H9 (cell line): ENCODE results near the gene KIF7. TPM values are rescaled to one million over a fixed set of nuclear protein-coding genes. Genes with fewer than 3 reads are reported as not detected.

ENCODE experiments used
- DNase-seq: peaks from one replicate; pipeline ENCODE4 v3.0.0-alpha.2; 2017
- H2AFZ ChIP-seq: one replicate; pipeline ENCODE4 v1.6.1; 2013; ENCODE audit warnings: mild to moderate bottlenecking, low read length, control low read depth, moderate library complexity
- H2AK5ac ChIP-seq: 2 replicates; pipeline ENCODE4 v1.6.1; 2013; ENCODE audit warnings: low read length, control low read depth, mixed read lengths; ENCODE audit not compliant: insufficient read length
- H2BK120ac ChIP-seq: one replicate; pipeline ENCODE4 v1.6.1; 2013; ENCODE audit warnings: low read depth, mild to moderate bottlenecking, low read length, control low read depth, inconsistent platforms; ENCODE audit not compliant: poor library complexity, severe bottlenecking
- H2BK12ac ChIP-seq: 2 replicates; pipeline ENCODE4 v1.6.1; 2013; ENCODE audit warnings: low read length, control low read depth, mixed read lengths, low read depth; ENCODE audit not compliant: insufficient read length
- H2BK15ac ChIP-seq: 2 replicates; pipeline ENCODE4 v1.6.1; 2013; ENCODE audit warnings: low read depth, low read length, control low read depth
- H2BK20ac ChIP-seq: one replicate; pipeline ENCODE4 v1.6.1; 2013; ENCODE audit warnings: low read depth, mild to moderate bottlenecking, low read length, control low read depth, inconsistent platforms; ENCODE audit not compliant: poor library complexity, severe bottlenecking
- H2BK5ac ChIP-seq: 2 replicates; pipeline ENCODE4 v1.6.1; 2013; ENCODE audit warnings: low read length, control low read depth, mixed read lengths; ENCODE audit not compliant: insufficient read length
- H3K14ac ChIP-seq: 2 replicates; pipeline ENCODE4 v1.6.1; 2013; ENCODE audit warnings: low read length, control low read depth; ENCODE audit not compliant: insufficient read depth
- H3K18ac ChIP-seq: 2 replicates; pipeline ENCODE4 v1.6.1; 2013; ENCODE audit warnings: low read depth, mild to moderate bottlenecking, mixed read lengths, low read length, control low read depth; ENCODE audit not compliant: insufficient read length
- H3K23ac ChIP-seq: 2 replicates; pipeline ENCODE4 v1.6.1; 2013; ENCODE audit warnings: low read length, control low read depth, mixed read lengths, low read depth; ENCODE audit not compliant: insufficient read length
- H3K23me2 ChIP-seq: 2 replicates; pipeline ENCODE4 v1.6.1; 2013; ENCODE audit warnings: low read depth, mild to moderate bottlenecking, mixed read lengths, low read length, control low read depth; ENCODE audit not compliant: insufficient read length, poor library complexity, severe bottlenecking
- H3K27ac ChIP-seq: 2 replicates; pipeline ENCODE4 v1.5.1; 2013; ENCODE audit warnings: low read length, control low read depth, mixed read lengths, low read depth; ENCODE audit not compliant: insufficient read length
- H3K27me3 ChIP-seq: 2 replicates; pipeline ENCODE4 v1.6.1; 2013; ENCODE audit warnings: low read length, control low read depth, inconsistent platforms; ENCODE audit not compliant: insufficient read depth
- H3K4ac ChIP-seq: 2 replicates; pipeline ENCODE4 v1.6.1; 2013; ENCODE audit warnings: low read depth, mild to moderate bottlenecking, control low read depth, inconsistent platforms, low read length, moderate library complexity
- H3K4me1 ChIP-seq: 2 replicates; pipeline ENCODE4 v1.6.1; 2013; ENCODE audit warnings: low read length, control low read depth, inconsistent platforms; ENCODE audit not compliant: insufficient read depth
- H3K4me2 ChIP-seq: 2 replicates; pipeline ENCODE4 v1.6.1; 2013; ENCODE audit warnings: low read length, control low read depth, mixed read lengths; ENCODE audit not compliant: insufficient read length, insufficient read depth
- H3K56ac ChIP-seq: 2 replicates; pipeline ENCODE4 v1.6.1; 2013; ENCODE audit warnings: low read depth, mild to moderate bottlenecking, mixed read lengths, low read length, control low read depth; ENCODE audit not compliant: insufficient read length
- H3K79me1 ChIP-seq: 2 replicates; pipeline ENCODE4 v1.6.1; 2013; ENCODE audit warnings: low read depth, mild to moderate bottlenecking, moderate library complexity, low read length, control low read depth, inconsistent platforms; ENCODE audit not compliant: insufficient read depth, poor library complexity, severe bottlenecking
- H3K79me2 ChIP-seq: 2 replicates; pipeline ENCODE4 v1.6.1; 2013; ENCODE audit warnings: low read length, control low read depth, inconsistent platforms; ENCODE audit not compliant: insufficient read depth
- H3K9ac ChIP-seq: 2 replicates; pipeline ENCODE4 v1.6.1; 2013; ENCODE audit warnings: low read length, control low read depth, mixed read lengths; ENCODE audit not compliant: insufficient read length; ENCODE audit errors: extremely low read depth
- H3K9me3 ChIP-seq: one replicate; pipeline ENCODE4 v1.6.1; 2013; ENCODE audit warnings: low read depth, low read length, inconsistent platforms; ENCODE audit not compliant: control insufficient read depth
- H3T11ph ChIP-seq: one replicate; pipeline ENCODE4 v1.6.1; 2013; ENCODE audit warnings: mild to moderate bottlenecking, low read length, control low read depth, inconsistent platforms
- H4K20me1 ChIP-seq: one replicate; pipeline ENCODE4 v1.6.1; 2013; ENCODE audit not compliant: control insufficient read depth, insufficient read length, insufficient read depth
- H4K5ac ChIP-seq: 2 replicates; pipeline ENCODE4 v1.6.1; 2013; ENCODE audit warnings: low read depth, mild to moderate bottlenecking, mixed read lengths, low read length, control low read depth; ENCODE audit not compliant: insufficient read length
- H4K8ac ChIP-seq: replicated peaks from 2 replicates; pipeline ENCODE4 v1.6.1; 2013; ENCODE audit warnings: low read length, control low read depth, mixed read lengths, low read depth; ENCODE audit not compliant: insufficient read length
- H4K91ac ChIP-seq: 2 replicates; pipeline ENCODE4 v1.6.1; 2013; ENCODE audit warnings: low read depth, mild to moderate bottlenecking, moderate library complexity, mixed read lengths, low read length, control low read depth; ENCODE audit not compliant: insufficient read length
- H3K27ac Mint-ChIP-seq, 3 experiments: 2 replicates in 2 of 3; 3 replicates in 1 of 3; pipeline ENCODE4 v1.8.0; 2020 to 2021; ENCODE audit warnings: mixed read lengths in 3 of 3, mild to moderate bottlenecking in 1 of 3, moderate library complexity in 1 of 3
- H3K27me3 Mint-ChIP-seq: 2 replicates; pipeline ENCODE4 v1.8.0; 2021; ENCODE audit warnings: low read depth, mild to moderate bottlenecking, moderate library complexity, mixed read lengths
- H3K36me3 Mint-ChIP-seq, 3 experiments: 2 replicates in 2 of 3; 3 replicates in 1 of 3; pipeline ENCODE4 v1.8.0; 2020 to 2021; ENCODE audit warnings: low read depth in 3 of 3, mixed read lengths in 3 of 3; ENCODE audit not compliant: insufficient read depth in 1 of 3
- H3K4me1 Mint-ChIP-seq, 2 experiments: 2 replicates each; pipeline ENCODE4 v1.8.0; 2020; ENCODE audit warnings: mixed read lengths in 2 of 2
- H3K4me3 Mint-ChIP-seq, 2 experiments: 2 replicates in 1 of 2; 3 replicates in 1 of 2; pipeline ENCODE4 v1.8.0; 2020 to 2021; ENCODE audit warnings: mild to moderate bottlenecking in 2 of 2, mixed read lengths in 2 of 2, moderate library complexity in 1 of 2
- H3K9me3 Mint-ChIP-seq, 2 experiments: 2 replicates in 1 of 2; 3 replicates in 1 of 2; pipeline ENCODE4 v1.8.0; 2020; ENCODE audit warnings: mild to moderate bottlenecking in 2 of 2, mixed read lengths in 2 of 2, moderate library complexity in 1 of 2
- WGBS: extraction: QIAGEN DNeasy Blood & Tissue Kit; methylation state at CpG from one replicate; pipeline ENCODE4 v1.1.7; 2013; ENCODE audit warnings: missing lambda C conversion rate, low lambda C conversion rate, mixed read lengths; ENCODE audit not compliant: insufficient read length; ENCODE audit errors: extremely low coverage; 5-methylcytosine and 5-hydroxymethylcytosine counted together
- total RNA-seq: library from RNA; stranded (reverse); gene quantifications from 2 replicates; pipeline ENCODE4 v1.2.1, GENCODE V29; 2021
- TF ChIP-seq, protein P1 (sequence below): fragments of 200-600 bp; sonication (generic); conservative IDR thresholded peaks from 3 replicates; pipeline ENCODE4 v1.8.0; 2021; ENCODE audit warnings: antibody characterized with exemption, mild to moderate bottlenecking

KIF7 gene
- total RNA-seq, 1 experiment from 2014 or later: 22.0 TPM

DNA sequence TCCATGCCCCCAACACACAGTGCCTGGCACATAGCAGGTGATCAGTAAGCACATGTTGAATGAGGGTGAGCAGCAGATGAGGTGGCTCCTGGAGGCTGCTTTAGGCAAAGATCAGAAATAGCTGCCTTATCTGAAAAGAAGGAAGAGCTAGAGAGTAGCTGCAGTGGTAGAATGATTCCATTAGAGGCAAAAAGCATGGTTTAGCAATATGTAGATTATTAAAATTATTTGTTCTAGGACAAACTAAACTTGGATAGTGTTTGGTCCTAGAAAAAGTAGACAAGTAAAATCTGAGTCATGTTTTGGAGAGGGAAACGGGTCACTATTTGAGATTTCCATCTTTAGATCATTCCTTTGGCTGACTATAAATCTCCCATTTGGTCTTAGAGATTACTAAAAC, 32.1 kb downstream of the KIF7 start:
- Histone ChIP-seq H4K20me1 (no peaks in the 10 kb centered on the region), H3T11ph (no peak overlapping the region), H3K23ac (no peak overlapping the region), H3K4ac (no peak overlapping the region), H3K4me2 (no peak overlapping the region), H3K9ac (no peak overlapping the region), H3K27ac (no peak overlapping the region), H3K56ac (no peak overlapping the region), H3K4me1 (no peaks in the 10 kb centered on the region; the same call in 1 of the 2 replicates), H2BK20ac (no peak overlapping the region), H2BK5ac (no peak overlapping the region), H2BK12ac (no peak overlapping the region), H2BK120ac (no peak overlapping the region), H2AFZ (no peak overlapping the region), H3K27me3 (no peaks in the 10 kb centered on the region), H2AK5ac (no peak overlapping the region), H3K9me3 (no peaks in the 10 kb centered on the region), H3K79me1 (no peaks in the 10 kb centered on the region), H3K14ac (no peak overlapping the region), H4K8ac (no peak overlapping the region), H3K79me2 (no peaks in the 10 kb centered on the region), H3K23me2 (no peaks in the 10 kb centered on the region), H2BK15ac (no peak overlapping the region), H4K5ac (no peak overlapping the region), H4K91ac (no peak overlapping the region), H3K18ac (no peak overlapping the region)
- no peak for DNase-seq
- H3K27me3 Mint-ChIP-seq: no peaks in the 10 kb centered on the region
- WGBS: no CpG with 5 or more reads among the region's 1 CpG
- no peaks in the 10 kb centered on the region for H3K9me3 Mint-ChIP-seq
- TF ChIP-seq, protein P1, sequence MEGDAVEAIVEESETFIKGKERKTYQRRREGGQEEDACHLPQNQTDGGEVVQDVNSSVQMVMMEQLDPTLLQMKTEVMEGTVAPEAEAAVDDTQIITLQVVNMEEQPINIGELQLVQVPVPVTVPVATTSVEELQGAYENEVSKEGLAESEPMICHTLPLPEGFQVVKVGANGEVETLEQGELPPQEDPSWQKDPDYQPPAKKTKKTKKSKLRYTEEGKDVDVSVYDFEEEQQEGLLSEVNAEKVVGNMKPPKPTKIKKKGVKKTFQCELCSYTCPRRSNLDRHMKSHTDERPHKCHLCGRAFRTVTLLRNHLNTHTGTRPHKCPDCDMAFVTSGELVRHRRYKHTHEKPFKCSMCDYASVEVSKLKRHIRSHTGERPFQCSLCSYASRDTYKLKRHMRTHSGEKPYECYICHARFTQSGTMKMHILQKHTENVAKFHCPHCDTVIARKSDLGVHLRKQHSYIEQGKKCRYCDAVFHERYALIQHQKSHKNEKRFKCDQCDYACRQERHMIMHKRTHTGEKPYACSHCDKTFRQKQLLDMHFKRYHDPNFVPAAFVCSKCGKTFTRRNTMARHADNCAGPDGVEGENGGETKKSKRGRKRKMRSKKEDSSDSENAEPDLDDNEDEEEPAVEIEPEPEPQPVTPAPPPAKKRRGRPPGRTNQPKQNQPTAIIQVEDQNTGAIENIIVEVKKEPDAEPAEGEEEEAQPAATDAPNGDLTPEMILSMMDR: no peak
- H3K4me1 Mint-ChIP-seq: no peaks in the 10 kb centered on the region
- H3K27ac Mint-ChIP-seq: no peak overlapping the region
- H3K4me3 Mint-ChIP-seq: no peak overlapping the region
- H3K36me3 Mint-ChIP-seq: peaks cover 74 to 98% (median 92%) of the 10 kb centered on the region in 3 experiments
